GM23338 (cell line): ENCODE results near the gene C10orf71. TPM values are rescaled to one million over a fixed set of nuclear protein-coding genes. Genes with fewer than 3 reads are reported as not detected.

Experiments
- ATAC-seq: fragments of 200-7000 bp; cut with Tn5 transposase; 3 replicates; pipeline ENCODE4 v1.9.1; 2020
- DNase-seq: peaks from one replicate; pipeline ENCODE4 v3.0.0-alpha.2; 2015; ENCODE audit warnings: low spot score
- H2AFZ ChIP-seq: fragments of 200-600 bp; sonication (generic); 2 replicates; pipeline ENCODE4 v1.8.0; 2016; ENCODE audit warnings: antibody characterized with exemption, mild to moderate bottlenecking, moderate library complexity
- H3F3A ChIP-seq: fragments of 200-600 bp; sonication (generic); replicated peaks from 2 replicates; pipeline ENCODE4 v1.8.0; 2017; ENCODE audit warnings: antibody characterized with exemption, mixed run types, low read depth
- H3K27ac ChIP-seq: fragments of 200-600 bp; sonication (generic); 2 replicates; pipeline ENCODE4 v1.6.1; 2016; ENCODE audit warnings: low read depth
- H3K27me3 ChIP-seq: fragments of 200-600 bp; sonication (generic); 2 replicates; pipeline ENCODE4 v1.8.0; 2016; ENCODE audit warnings: mild to moderate bottlenecking, mixed run types, moderate library complexity; ENCODE audit not compliant: insufficient read depth
- H3K36me3 ChIP-seq: fragments of 200-600 bp; sonication (generic); 2 replicates; pipeline ENCODE4 v1.8.0; 2016; ENCODE audit warnings: mild to moderate bottlenecking; ENCODE audit not compliant: insufficient read depth
- H3K4me1 ChIP-seq: fragments of 200-600 bp; sonication (generic); 2 replicates; pipeline ENCODE4 v1.8.0; 2016; ENCODE audit warnings: mild to moderate bottlenecking, moderate library complexity; ENCODE audit not compliant: insufficient read depth
- H3K4me2 ChIP-seq: fragments of 200-600 bp; sonication (generic); 2 replicates; pipeline ENCODE4 v1.7.1; 2017; ENCODE audit warnings: mixed run types
- H3K4me3 ChIP-seq: fragments of 200-600 bp; sonication (generic); 2 replicates; pipeline ENCODE4 v1.6.1; 2016; ENCODE audit warnings: mixed run types
- H3K79me2 ChIP-seq: fragments of 200-600 bp; sonication (generic); replicated peaks from 2 replicates; pipeline ENCODE4 v1.8.0; 2017; ENCODE audit warnings: mild to moderate bottlenecking; ENCODE audit not compliant: insufficient read depth
- H3K9me2 ChIP-seq: fragments of 200-600 bp; sonication (generic); 2 replicates; pipeline ENCODE4 v1.8.0; 2017; ENCODE audit not compliant: insufficient read depth
- H4K20me1 ChIP-seq: fragments of 200-600 bp; sonication (generic); replicated peaks from 2 replicates; pipeline ENCODE4 v1.8.0; 2017; ENCODE audit warnings: mild to moderate bottlenecking; ENCODE audit not compliant: insufficient read depth
- H3K27ac Mint-ChIP-seq: 2 replicates; pipeline ENCODE4 v1.8.0; 2020; ENCODE audit warnings: inconsistent platforms, mild to moderate bottlenecking, moderate library complexity, mixed read lengths
- H3K27me3 Mint-ChIP-seq: 3 replicates; pipeline ENCODE4 v1.8.0; 2022; ENCODE audit warnings: low read depth, mild to moderate bottlenecking, moderate library complexity, mixed read lengths, inconsistent platforms; ENCODE audit not compliant: insufficient read depth, poor library complexity
- H3K36me3 Mint-ChIP-seq: 3 replicates; pipeline ENCODE4 v1.8.0; 2021; ENCODE audit warnings: low read depth, mild to moderate bottlenecking, inconsistent platforms, moderate library complexity, mixed read lengths
- H3K4me1 Mint-ChIP-seq: 3 replicates; pipeline ENCODE4 v1.8.0; 2020; ENCODE audit warnings: mild to moderate bottlenecking, inconsistent platforms, mixed read lengths
- H3K4me3 Mint-ChIP-seq: 3 replicates; pipeline ENCODE4 v1.8.0; 2021; ENCODE audit warnings: moderate library complexity, mild to moderate bottlenecking, inconsistent platforms, mixed read lengths
- H3K9me3 Mint-ChIP-seq: 3 replicates; pipeline ENCODE4 v1.8.0; 2020; ENCODE audit warnings: moderate library complexity, mild to moderate bottlenecking, inconsistent platforms, mixed read lengths
- CTCF ChIP-seq, 2 experiments: fragments of 200-600 bp in 1 of 2; sonication (generic) in 1 of 2; conservative IDR thresholded peaks; 2 replicates each; pipeline versions ENCODE4 v1.5.1 to v1.6.1; 2016 to 2017; ENCODE audit warnings: antibody characterized with exemption in 2 of 2, low read depth in 2 of 2, mild to moderate bottlenecking in 2 of 2, moderate library complexity in 1 of 2
- EZH2 ChIP-seq: fragments of 200-600 bp; sonication (generic); IDR thresholded peaks from one replicate; pipeline ENCODE4 v1.8.0; 2017; ENCODE audit warnings: antibody characterized with exemption, mild to moderate bottlenecking, low read depth; ENCODE audit not compliant: unreplicated experiment
- JUNB ChIP-seq: IDR thresholded peaks from one replicate; pipeline ENCODE4 v1.6.1; 2016; ENCODE audit warnings: antibody characterized with exemption; ENCODE audit not compliant: unreplicated experiment
- ZNF462 ChIP-seq: fragments of 250-450 bp; sonication (Bioruptor Pico); IDR thresholded peaks from 2 replicates; pipeline ENCODE4 v1.5.0; 2020; ENCODE audit warnings: mild to moderate bottlenecking, moderate library complexity
- polyA plus RNA-seq: library from polyadenylated mRNA; unstranded; fragments of >200 nt; fragmentation: Nextera tagmentation; extraction: Ambion mirVana; gene quantifications from 2 replicates; pipeline ENCODE4 v1.2.1, GENCODE V29; 2016
- total RNA-seq: library from RNA; depleted of rRNA; stranded (reverse); fragments of >200 nt; shearing (Covaris generic); gene quantifications from 2 replicates; pipeline ENCODE4 v1.2.3, GENCODE V29; 2014
- TF ChIP-seq, protein P1 (sequence below): IDR thresholded peaks from one replicate; pipeline ENCODE4 v1.6.1; 2018; ENCODE audit warnings: antibody characterized with exemption; ENCODE audit not compliant: unreplicated experiment
- TF ChIP-seq, protein P2 (sequence below): IDR thresholded peaks from 2 replicates; pipeline ENCODE4 v1.6.1; 2016; ENCODE audit warnings: antibody characterized with exemption

C10orf71 gene
- total and polyA plus RNA-seq, 2 experiments from 2014 or later = not detected

DNA sequence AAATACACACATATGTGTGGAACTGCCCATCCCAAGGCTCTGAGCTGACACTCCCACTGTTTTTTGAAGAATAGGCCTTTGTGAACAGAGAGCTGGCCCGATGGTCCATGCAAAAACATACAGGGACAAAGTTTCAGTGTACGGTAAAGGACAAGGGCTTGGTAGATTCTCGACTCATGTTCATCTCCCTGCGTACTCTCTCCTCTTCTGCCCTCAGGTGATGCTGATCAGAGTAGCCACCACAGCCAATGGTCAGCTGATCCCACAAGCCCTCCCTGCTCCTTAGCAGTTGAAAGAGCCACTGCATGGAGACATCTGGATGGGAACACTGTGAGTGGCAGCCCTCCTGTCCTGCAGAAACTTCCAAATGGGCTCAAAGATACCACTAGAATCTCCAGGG, 23.1 kb upstream of the C10orf71 start:
- no peaks in the 10 kb centered on the region for H3K79me2 ChIP-seq
- H3K4me1 ChIP-seq = no peaks in the 10 kb centered on the region
- no peaks in the 10 kb centered on the region for H3F3A ChIP-seq
- Mint-ChIP-seq H3K4me1 (no peaks in the 10 kb centered on the region), H3K9me3 (no peaks in the 10 kb centered on the region), H3K27ac (no peak overlapping the region), H3K27me3 (no peaks in the 10 kb centered on the region), H3K36me3 (no peaks in the 10 kb centered on the region), H3K4me3 (no peak overlapping the region)
- H3K27me3 ChIP-seq = no peaks in the 10 kb centered on the region
- no peaks in the 10 kb centered on the region for H4K20me1 ChIP-seq
- H3K36me3 ChIP-seq = no peaks in the 10 kb centered on the region
- TF ChIP-seq JUNB = no peak
- TF ChIP-seq, protein P1, sequence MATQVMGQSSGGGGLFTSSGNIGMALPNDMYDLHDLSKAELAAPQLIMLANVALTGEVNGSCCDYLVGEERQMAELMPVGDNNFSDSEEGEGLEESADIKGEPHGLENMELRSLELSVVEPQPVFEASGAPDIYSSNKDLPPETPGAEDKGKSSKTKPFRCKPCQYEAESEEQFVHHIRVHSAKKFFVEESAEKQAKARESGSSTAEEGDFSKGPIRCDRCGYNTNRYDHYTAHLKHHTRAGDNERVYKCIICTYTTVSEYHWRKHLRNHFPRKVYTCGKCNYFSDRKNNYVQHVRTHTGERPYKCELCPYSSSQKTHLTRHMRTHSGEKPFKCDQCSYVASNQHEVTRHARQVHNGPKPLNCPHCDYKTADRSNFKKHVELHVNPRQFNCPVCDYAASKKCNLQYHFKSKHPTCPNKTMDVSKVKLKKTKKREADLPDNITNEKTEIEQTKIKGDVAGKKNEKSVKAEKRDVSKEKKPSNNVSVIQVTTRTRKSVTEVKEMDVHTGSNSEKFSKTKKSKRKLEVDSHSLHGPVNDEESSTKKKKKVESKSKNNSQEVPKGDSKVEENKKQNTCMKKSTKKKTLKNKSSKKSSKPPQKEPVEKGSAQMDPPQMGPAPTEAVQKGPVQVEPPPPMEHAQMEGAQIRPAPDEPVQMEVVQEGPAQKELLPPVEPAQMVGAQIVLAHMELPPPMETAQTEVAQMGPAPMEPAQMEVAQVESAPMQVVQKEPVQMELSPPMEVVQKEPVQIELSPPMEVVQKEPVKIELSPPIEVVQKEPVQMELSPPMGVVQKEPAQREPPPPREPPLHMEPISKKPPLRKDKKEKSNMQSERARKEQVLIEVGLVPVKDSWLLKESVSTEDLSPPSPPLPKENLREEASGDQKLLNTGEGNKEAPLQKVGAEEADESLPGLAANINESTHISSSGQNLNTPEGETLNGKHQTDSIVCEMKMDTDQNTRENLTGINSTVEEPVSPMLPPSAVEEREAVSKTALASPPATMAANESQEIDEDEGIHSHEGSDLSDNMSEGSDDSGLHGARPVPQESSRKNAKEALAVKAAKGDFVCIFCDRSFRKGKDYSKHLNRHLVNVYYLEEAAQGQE = no peak
- no peak for TF ChIP-seq CTCF (conservative IDR thresholded peaks at IDR 0.05; ENCODE audit: low read depth in 2 of 2)
- no peak for TF ChIP-seq ZNF462 (CRISPR knock-in tag)
- TF ChIP-seq, protein P2, sequence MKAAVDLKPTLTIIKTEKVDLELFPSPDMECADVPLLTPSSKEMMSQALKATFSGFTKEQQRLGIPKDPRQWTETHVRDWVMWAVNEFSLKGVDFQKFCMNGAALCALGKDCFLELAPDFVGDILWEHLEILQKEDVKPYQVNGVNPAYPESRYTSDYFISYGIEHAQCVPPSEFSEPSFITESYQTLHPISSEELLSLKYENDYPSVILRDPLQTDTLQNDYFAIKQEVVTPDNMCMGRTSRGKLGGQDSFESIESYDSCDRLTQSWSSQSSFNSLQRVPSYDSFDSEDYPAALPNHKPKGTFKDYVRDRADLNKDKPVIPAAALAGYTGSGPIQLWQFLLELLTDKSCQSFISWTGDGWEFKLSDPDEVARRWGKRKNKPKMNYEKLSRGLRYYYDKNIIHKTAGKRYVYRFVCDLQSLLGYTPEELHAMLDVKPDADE = no peak
- TF ChIP-seq EZH2 = no peak
- H3K4me3 ChIP-seq = no peak overlapping the region
- no peaks in the 10 kb centered on the region for H3K9me2 ChIP-seq
- DNase-seq (no peak), ATAC-seq (no peak)
- no peak overlapping the region for H2AFZ ChIP-seq
- no peak overlapping the region for H3K4me2 ChIP-seq
- H3K27ac ChIP-seq = no peak overlapping the region
